NCI-H345 (cell line): ENCODE results near the gene IL1RAPL1.

Source experiments
- DNase-seq: peaks from one replicate; lab custom pipeline; 2025; lab: John Stamatoyannopoulos, UW

The IL1RAPL1 gene

DNA sequence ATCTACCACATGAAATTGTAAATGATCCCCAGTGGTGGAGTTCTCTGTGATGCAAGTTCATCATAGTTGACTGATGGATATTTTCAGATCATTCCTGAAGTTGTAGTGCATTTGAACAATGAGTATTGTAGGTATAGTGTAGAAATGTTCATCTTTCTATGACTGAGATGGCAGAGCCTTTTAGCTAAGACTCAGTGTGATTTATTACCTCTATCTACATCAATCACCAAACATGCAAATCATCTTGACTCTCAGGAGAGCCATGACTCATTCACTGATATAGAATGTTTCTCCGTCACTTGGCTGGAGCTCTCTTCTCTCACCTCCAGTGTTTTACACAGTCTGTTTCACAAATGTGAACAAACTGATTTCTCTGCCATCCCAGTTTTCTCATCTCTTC, 392.6 kb downstream of the IL1RAPL1 start:
- no peak for DNase-seq

DNA sequence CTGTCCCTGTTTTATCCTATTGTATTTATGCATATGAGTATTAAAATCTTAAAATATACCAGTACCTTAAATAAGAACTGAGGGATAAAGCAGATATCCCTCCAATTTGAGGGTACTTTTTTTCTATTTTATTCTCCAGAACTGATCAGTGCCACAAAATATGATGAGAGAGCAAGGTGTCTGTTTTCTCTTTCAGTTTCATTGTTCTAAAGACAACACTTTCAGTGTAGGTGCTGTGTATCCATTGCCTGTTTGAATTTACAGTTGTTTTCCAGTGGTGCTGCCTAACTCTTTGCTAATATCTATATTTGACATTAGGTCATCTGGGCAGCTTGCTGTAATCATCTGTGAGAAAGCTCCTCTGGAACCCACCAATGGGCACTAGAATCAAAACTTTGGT, 394.7 kb downstream of the IL1RAPL1 start:
- DNase-seq = no peak

DNA sequence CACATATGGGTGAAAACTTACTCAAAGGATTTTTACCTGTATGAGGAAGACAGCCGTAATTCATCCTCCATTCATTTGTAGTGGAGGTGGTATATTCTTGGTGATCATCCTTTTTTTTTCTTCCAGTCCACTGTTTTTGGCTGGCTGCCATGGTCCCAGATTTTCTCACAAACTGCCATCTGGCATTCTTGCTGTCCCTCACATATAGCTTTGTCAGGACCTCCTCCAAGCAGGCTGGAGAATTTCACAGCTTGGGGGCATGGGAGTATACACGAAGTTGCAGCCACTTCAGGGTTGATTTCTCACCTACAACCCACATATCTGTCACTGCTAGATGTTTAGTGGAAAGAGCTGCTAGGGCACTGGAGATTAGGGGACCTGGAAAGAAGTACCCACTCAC, 401.0 kb downstream of the IL1RAPL1 start:
- peak; percentile 59 for DNase-seq

DNA sequence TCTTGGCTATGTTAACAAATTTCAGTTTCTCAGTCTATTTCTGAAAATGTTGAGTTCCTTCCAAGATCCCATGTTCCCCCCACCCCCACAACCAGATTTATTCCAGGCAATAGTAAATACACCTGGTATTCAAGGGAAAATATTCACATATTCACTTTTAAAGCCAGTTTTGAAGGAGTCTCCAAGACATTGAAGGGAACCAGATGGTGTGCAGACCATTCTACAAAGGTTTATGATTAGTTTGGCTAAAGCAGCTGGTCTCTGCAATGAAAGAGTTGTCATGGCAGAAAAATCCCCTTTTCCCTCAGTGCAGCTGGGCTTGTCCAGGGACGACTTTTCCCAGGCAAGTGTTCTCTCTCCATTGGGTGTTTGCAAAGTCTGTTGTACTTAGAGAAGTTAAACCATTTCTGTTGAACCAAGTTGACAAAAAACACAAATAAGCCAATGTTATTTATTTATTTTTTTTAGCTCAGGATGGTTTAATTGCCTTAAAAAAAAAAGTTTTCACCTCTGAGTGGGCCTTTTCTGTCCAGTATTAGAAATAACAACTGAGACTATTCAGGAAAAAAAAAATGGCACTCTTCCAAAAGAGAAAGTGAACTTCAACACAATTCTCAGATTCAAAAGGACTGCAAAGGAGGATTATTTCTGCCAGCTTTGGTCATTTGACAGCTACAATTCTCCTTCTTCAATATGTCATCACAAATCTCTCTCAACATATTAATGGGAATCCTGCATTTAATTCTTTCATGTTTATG, 410.6 kb downstream of the IL1RAPL1 start:
- DNase-seq = no peak

DNA sequence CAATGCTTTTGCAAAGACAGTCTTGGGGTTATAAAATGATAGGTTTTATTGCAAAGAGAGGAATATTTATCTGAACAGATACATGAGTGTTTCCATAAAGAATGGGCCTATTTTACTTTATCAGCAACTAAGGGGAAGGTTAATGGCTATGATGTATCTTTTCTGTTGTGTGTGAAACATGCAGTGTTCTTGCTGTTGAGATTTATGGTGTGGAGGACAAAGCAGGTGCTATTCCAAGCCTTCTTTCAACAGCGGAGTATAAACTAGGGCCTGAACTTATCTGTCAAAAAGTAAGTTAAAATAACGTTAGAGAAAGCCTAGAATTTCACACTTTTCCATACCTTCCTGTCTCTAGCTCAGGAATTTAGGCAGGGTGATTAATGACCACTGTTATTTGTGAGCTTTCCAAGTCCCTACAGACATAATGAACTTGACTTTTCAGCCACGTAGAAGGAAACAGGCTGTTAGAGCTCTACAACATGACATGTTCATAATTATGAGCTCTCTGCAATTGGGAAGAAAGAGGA, 411.4 kb downstream of the IL1RAPL1 start:
- DNase-seq = no peak

DNA sequence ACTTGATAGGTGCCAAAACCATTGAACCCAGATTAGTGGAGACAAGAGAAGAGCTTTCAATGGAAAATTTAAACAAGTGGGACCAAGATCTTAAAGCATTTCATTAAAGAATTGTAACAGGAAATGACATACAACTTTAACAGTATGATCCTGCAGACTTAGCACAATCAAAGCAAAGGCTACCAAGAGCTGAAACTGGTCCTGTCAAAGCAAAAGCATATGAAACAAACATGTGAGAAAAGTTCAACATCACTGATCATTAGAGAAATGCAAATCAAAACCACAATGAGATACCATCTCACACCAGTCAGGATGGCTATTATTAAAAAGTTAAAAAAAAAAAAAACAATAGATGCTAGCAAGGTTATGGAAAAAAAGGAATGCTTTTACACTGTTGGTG, 425.6 kb downstream of the IL1RAPL1 start:
- no peak for DNase-seq

DNA sequence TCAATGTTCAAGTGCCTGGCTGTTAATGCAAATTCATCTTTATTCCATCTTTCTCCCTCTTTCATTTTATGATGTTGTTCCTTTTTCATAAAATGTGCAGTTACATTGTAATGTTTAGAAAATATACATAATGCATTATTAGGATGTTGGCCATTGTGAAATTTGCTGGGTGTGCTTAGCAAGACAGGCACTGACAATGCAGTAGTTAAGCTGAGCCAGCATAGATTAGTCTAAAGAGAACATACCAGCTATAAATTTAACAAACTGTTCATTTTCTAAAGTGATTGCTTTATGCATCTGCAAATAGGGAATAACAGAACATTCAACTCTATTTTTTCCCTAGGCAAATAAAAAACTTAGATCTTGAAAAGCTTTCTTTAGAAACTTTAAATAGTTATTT, 436.0 kb downstream of the IL1RAPL1 start:
- DNase-seq = no peak

DNA sequence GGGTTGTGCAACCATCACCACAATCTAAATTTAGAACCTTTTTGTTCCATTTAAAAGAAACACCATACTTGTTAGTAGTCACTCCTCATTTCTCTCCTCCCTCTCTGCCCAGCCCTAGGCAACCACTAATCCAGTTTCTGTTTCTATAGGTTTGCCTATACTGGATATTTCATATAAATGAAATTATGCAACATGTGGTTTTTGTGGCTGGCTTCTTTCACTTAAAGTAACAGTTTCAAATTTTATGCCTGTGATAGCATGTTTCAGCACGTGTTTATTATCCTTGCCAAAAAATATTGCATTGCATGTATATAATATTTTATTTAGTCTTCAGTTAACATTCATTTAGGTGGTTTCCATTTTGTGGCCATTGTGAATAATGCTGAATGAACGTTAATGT, 437.6 kb downstream of the IL1RAPL1 start:
- DNase-seq = no peak

DNA sequence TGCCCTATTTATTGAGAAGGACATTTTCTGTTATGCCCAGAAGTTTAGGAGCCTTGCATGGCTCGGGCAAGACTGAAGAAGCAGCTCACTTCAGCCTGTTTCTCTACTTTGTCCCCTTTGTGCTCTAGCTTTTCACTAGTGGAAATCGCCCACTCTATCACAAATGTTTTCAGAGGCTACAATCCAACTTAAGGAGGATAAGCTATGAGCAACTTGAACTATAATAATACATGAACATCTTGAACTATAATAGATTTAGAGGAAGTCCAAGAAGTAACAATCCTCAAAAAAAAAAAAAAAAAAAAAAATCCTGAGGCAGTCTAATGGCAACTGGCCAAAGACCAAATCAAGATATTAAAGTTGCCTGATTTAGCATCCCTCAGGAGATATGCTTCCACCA, 452.3 kb downstream of the IL1RAPL1 start:
- no peak for DNase-seq

DNA sequence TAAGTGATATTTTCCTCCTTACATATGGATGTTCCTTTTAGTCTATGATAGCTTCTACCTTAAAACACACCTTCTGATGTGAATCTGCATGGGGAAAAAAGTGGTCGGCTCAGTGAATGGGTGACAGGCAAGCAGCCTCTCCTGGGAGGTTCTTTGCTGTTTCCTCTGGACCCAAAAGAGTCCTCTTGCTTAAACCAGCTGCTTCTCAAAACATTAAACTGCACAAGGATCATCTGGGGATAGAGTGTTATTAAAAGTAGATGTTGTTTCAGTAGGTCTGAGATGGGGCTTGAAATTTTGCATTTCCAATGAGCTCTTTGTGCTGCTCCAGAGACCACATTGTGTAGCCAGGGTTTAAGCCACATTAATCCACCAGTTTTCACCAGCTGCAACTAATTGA, 452.9 kb downstream of the IL1RAPL1 start:
- no peak for DNase-seq

DNA sequence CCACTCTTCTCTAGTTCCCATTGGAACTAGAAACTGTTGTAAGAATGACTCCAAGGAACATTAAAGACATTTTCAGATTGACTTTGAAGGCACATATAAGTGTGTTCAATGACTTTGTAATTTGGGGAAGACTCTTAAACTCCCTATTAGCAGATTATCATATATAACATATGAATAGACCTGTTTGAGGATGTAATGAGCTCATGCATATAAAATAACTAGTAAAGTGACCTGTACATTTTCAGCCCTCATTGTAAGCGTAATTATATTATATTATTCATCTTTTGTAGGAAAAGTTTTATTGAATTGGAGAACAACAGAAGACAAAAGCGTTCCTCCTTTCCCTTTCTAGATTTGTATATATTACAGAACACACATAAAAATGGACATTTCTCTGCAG, 455.1 kb downstream of the IL1RAPL1 start:
- DNase-seq = no peak

DNA sequence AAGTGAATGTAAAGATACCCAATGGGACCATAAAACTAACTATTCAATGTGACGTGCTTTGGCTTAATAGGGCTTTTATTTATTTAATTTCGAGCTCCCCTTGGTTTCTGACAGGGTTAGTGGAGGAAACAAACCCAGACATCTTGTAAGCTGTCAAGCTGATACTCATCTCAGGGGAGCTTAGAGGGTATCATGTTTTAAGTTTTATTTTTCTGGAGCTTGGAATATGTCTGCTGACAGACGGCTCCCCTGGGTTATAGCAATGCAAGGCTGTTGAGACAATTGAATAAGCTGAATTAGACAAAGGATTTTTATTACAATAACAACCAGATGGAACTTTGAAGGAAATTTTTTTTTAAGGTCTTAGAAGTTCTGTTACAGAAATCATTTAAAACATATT, 456.5 kb downstream of the IL1RAPL1 start:
- no peak for DNase-seq

DNA sequence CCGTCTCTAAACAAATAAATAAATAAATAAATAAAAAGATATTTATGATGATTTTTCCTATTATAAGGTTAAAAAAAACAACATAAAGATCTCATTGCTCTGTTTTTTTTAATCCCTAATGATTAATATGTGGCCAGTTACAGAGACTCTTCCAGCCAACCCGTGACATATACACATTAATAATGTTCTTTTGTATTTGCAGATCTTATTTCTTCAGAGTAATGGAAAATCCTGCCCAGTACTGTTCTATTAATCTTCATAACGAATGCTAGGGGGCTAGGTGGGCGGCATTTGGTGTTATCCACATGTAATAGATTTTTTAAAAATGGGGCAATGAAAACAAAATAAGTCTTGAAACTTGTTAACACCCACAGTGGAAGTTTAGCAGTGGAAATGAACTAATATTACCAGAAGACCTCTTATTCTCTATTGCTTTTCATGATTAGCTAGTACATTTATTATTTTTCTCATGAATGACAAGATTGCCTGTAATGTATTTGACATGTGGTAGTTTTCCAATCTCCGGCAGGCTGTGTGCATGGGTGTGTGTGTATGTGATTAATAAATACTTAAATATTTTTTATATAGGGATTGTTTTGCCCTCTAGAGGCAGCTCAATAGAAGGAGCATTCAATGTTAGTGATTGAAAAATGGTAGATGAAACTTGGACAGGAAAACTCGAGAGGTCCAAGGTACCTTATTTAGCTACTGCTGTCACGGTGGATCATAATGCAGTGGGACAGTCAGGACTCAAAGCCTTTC, 457.4 kb downstream of the IL1RAPL1 start:
- no peak for DNase-seq

DNA sequence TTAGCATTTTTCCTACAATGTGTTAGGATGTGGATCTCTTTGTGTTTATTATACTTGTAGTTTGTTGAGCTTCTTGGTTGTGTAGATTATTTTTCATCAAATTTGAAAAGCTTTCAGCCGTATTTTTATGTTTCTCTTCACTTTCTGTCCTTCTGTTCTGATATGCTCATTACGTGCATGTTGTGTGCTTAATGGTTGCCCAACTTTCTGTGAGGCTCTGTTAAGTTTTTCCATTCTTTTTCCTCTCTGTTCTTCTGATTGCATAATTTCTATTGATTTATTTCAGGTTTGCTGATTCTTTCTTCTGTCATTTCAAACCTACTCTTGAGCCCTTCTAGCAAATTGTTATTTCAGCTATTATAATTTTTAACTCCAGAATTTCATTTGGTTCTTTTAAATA, 478.2 kb downstream of the IL1RAPL1 start:
- DNase-seq = no peak

DNA sequence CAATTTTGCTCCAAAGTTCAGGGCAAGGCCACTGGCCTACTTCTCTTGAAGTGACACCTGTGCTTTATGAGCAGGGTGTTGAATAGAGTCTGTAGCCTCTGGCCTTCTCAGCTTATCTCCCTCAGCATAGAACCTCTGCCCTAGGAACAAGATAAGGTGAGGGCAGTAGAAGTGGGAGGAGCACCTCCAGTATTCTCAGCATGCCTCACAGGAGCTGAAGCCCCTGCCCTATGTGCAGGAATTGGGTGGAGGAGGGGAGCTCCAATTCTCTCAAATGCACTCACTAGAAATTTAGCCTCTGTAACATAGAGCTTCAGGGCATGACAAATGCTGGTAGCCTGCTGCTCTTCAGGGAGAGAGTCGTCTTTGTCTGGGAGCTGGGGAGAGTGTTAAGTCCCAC, 479.3 kb downstream of the IL1RAPL1 start:
- no peak for DNase-seq

DNA sequence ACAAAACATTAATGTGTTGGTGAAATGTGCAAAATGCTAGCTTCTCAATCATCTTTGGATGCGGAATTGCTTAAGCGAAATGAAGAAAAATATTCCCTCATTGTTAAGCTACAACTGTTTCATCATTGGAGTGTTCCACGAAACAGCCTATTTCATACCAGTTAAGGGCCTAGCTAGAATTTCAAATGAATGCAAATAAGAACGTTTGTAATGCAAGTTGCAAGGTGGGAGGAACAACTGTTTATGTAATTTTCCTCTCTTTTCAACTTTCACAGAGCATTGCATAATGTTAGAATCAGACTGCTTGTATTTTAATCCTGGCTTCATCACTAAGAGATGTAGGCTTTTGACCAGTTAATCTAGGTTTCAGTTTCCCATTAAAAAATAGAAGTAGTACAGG, 480.1 kb downstream of the IL1RAPL1 start:
- no peak for DNase-seq

DNA sequence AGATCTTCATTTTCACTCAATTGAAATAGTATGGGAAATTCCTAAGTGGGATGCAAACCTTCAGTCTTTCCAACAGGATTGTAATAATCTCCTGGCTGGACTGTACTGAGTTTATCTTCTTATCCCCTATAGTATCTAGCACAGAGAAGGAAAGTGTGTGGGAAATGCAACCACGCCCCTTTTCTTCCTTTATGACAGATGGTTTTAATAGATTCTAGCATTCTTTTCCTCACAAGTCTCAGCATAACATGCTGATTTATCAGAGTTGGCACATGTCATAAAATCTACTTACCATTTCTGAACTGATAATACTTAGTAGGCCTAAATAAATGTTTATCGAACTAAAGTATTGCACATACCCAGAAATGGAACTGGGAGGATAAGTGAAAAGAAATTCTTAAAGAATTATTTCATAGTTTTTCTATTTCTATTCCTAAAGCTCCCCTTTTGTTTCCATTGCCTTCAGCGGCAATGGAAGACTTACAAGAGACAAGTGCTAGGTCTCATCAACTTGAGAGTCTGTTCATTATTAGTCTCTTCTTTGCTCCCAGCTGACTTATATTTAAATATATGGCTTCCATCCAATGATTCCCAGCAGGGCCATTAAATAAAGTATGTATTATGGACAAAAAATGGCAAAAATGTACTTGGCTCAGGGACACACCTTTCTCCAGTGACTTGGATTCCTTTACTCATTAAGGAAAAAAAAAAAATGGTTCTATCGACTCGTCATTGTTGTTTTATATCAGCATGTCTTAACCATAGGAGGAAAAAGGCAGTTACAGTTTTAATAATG, 484.5 kb downstream of the IL1RAPL1 start:
- no peak for DNase-seq

DNA sequence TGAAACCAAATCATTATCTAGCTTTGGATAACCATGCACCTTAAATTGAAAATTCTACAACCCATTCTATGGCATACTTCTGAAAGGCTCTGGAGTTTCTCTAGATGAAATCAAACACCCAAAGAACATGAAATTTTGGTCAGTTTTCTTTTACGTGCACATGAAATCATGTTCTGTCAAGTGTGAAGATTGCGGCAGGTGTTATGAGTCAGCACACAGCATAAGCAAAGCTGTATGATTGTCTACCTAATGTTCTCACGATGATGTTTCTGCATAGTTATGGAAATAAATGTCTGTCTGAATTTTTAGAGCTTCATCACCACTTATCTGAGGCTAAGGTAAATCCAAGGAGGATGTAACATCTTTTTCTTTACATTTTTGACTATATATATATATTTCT, 495.3 kb downstream of the IL1RAPL1 start:
- DNase-seq = no peak

DNA sequence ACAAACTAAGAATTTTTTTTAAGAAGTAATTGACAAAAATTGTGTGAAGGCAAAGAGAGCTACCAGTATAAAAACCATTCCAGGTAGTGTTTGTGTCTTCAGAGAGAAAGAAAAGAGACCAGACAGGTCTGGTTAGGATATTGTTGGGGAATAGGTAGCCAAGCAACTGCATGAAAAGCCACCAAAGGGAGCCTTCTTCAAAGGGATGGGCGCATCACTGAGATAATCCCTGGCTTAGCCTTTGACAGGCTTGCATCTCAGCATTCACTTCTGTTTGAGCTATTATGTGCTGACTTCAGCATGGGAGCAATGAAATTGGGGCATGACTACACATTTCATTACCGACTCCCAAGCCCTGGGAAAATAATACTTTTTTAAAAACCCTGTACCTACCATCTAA, 496.6 kb downstream of the IL1RAPL1 start:
- DNase-seq = no peak

DNA sequence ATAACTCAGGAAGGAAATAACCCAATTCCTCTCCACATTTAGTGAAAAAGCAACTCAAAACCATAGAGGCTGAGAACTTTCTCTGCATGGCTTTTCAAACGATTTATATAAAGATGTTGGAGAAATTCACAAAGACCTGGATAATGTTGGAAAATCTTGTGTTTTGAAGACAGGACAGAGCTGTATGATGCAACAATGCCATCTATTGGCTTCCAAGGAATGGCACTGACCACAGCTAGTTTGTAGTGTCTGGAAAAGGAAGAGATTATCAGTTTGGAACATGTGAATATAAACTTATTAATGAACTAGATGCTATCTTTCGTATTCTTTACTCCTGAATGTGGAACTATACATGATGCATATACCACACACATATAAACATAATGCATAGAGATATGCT, 503.6 kb downstream of the IL1RAPL1 start:
- DNase-seq = peak; percentile 7

DNA sequence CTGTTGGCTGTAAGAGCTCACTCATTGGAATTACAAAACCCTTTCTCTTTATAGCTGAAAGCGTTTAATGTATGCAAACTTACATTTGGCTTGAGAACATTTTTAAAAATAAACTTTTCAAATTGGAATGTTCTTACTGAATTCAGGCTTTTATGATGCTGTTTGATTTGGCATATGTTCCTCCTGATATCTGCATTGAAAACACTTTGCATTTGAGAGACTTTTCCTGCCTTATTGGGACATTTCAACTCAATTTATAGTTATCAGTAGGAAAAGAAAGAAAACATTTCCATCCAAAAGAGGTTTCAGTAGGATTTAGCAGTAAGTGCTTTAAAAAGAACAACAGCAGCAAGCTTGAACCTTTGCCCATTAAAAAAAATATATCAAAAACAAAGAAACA, 520.0 kb downstream of the IL1RAPL1 start:
- DNase-seq = no peak

DNA sequence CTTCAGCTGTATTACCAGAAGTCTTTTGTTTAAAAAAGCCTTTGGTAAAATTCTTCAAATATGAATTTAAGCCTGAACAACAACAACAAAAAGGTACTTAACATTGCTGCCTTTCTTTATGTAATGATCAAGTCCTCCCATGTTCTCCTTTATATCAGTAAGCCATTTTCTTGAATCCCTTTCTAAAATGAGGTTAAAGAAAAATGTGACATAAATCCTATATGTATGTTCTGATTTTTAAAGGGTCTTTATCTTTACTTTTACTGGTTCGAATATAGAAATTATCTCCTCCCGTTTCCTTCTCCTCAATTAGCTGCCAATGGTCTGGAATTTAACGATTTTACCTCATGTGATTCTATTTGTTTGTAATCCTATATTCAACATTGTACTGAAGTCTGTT, 522.8 kb downstream of the IL1RAPL1 start:
- DNase-seq = no peak

DNA sequence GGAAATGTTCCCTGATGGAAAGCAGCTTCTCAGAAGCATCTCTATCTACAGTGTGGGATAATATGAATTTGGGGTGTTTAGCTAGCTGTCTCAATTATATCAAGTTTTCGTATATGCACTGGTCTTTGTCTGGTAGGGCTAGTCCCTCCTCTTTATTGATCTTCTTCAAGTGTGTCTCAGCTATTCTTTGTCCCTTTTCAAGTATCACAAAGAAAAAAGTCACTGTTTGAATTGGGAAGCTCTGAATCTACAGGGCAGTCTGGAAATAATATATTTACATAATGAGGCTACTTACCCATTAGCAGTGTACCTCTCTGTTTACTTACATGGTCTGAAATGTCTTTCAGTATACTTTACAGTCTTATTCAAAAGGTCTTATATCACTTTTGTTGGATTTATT, 526.0 kb downstream of the IL1RAPL1 start:
- no peak for DNase-seq
